IMR-90 (cell line): ENCODE data around the gene RAB30. TPM values are rescaled to one million over a fixed set of nuclear protein-coding genes. Genes with fewer than 3 reads are reported as not detected.

Experiments
- ATAC-seq: fragments of 200-7000 bp; cut with Tn5 transposase; 2 replicates; pipeline ENCODE4 v1.9.1; 2020; ENCODE audit warnings: low read depth, mild to moderate bottlenecking, moderate library complexity
- BruUV-seq: library from RNA; stranded (reverse); fragments of 400-500 nt; replicated peaks from 2 replicates; lab custom pipeline; 2021; lab: Mats Ljungman, UMichigan
- CTCF ChIA-PET: fragments of 300-600 bp; formaldehyde crosslinking; extraction: SDS; loops from one replicate; lab custom pipeline; 2021; ENCODE audit warnings: antibody characterized with exemption; lab: Yijun Ruan, JAX
- POLR2A ChIA-PET: fragments of 300-600 bp; sonication (Branson Sonifier 250); formaldehyde crosslinking; loops from one replicate; lab custom pipeline; 2022; ENCODE audit warnings: antibody characterized with exemption; ENCODE audit not compliant: unreplicated experiment; lab: Charles Lee
- DNase-seq: peaks from one replicate; pipeline ENCODE4 v3.0.0; 2013
- H2AFZ ChIP-seq: replicated peaks from 2 replicates; pipeline ENCODE3; 2013; ENCODE audit warnings: low read length, mild to moderate bottlenecking; ENCODE audit not compliant: poor library complexity
- H2AK5ac ChIP-seq: 2 replicates; pipeline ENCODE4 v1.6.1; 2013; ENCODE audit warnings: low read depth, low read length, inconsistent platforms
- H2AK9ac ChIP-seq: replicated peaks from 2 replicates; pipeline ENCODE3; 2013; ENCODE audit warnings: mild to moderate bottlenecking, low read depth, low read length, moderate library complexity; ENCODE audit not compliant: poor library complexity
- H2BK120ac ChIP-seq: 2 replicates; pipeline ENCODE4 v1.6.1; 2013; ENCODE audit warnings: low read depth, low read length, inconsistent platforms
- H2BK15ac ChIP-seq: 3 replicates; pipeline ENCODE4 v1.6.1; 2013; ENCODE audit warnings: low read depth, low read length, inconsistent platforms
- H2BK20ac ChIP-seq: 2 replicates; pipeline ENCODE4 v1.6.1; 2013; ENCODE audit warnings: low read depth, mild to moderate bottlenecking, inconsistent platforms, low read length, moderate library complexity
- H2BK5ac ChIP-seq: 2 replicates; pipeline ENCODE4 v1.6.1; 2013; ENCODE audit warnings: mild to moderate bottlenecking, low read depth, low read length, inconsistent platforms; ENCODE audit not compliant: poor library complexity, severe bottlenecking
- H3K14ac ChIP-seq: replicated peaks from 2 replicates; pipeline ENCODE4 v1.6.1; 2013; ENCODE audit warnings: low read depth, low read length, inconsistent platforms
- H3K18ac ChIP-seq: 2 replicates; pipeline ENCODE4 v1.6.1; 2013; ENCODE audit warnings: low read depth, low read length, control low read depth
- H3K23ac ChIP-seq: 2 replicates; pipeline ENCODE4 v1.6.1; 2013; ENCODE audit warnings: low read depth, low read length, inconsistent platforms
- H3K27ac ChIP-seq: 2 replicates; pipeline ENCODE4 v1.5.1; 2013; ENCODE audit warnings: mild to moderate bottlenecking, control low read depth, low read length; ENCODE audit not compliant: insufficient read depth
- H3K27me3 ChIP-seq: 2 replicates; pipeline ENCODE4 v1.6.1; 2013; ENCODE audit warnings: low read length; ENCODE audit not compliant: control insufficient read depth, insufficient read depth
- H3K36me3 ChIP-seq: 2 replicates; pipeline ENCODE4 v1.6.1; 2013; ENCODE audit warnings: low read length, mixed read lengths; ENCODE audit not compliant: control insufficient read depth, insufficient read depth
- H3K4ac ChIP-seq: 2 replicates; pipeline ENCODE4 v1.6.1; 2013; ENCODE audit warnings: low read depth, low read length, inconsistent platforms
- H3K4me1 ChIP-seq: 2 replicates; pipeline ENCODE4 v1.6.1; 2013; ENCODE audit warnings: low read length, mixed read lengths; ENCODE audit not compliant: control insufficient read depth, insufficient read depth
- H3K4me2 ChIP-seq: 2 replicates; pipeline ENCODE4 v1.6.1; 2013; ENCODE audit warnings: low read depth, mild to moderate bottlenecking, control low read depth, low read length, moderate library complexity
- H3K4me3 ChIP-seq: 2 replicates; pipeline ENCODE4 v1.5.1; 2013; ENCODE audit warnings: low read depth, mild to moderate bottlenecking, control low read depth, low read length, moderate library complexity; ENCODE audit not compliant: insufficient read depth
- H3K56ac ChIP-seq: 2 replicates; pipeline ENCODE4 v1.6.1; 2013; ENCODE audit warnings: low read length, inconsistent platforms; ENCODE audit not compliant: insufficient read depth; ENCODE audit errors: extremely low read depth
- H3K79me1 ChIP-seq, 2 experiments: 2 replicates each; pipeline ENCODE4 v1.6.1; 2013; ENCODE audit warnings: low read length in 2 of 2, inconsistent platforms in 1 of 2, low read depth in 1 of 2
- H3K9ac ChIP-seq: 2 replicates; pipeline ENCODE4 v1.6.1; 2013; ENCODE audit warnings: low read depth, low read length, control low read depth
- H3K9me1 ChIP-seq: 2 replicates; pipeline ENCODE4 v1.6.1; 2013; ENCODE audit warnings: low read length, inconsistent platforms; ENCODE audit not compliant: insufficient read depth
- H3K9me3 ChIP-seq: 2 replicates; pipeline ENCODE4 v1.6.1; 2013; ENCODE audit warnings: low read length; ENCODE audit not compliant: control insufficient read depth, insufficient read depth
- H4K20me1 ChIP-seq: 2 replicates; pipeline ENCODE4 v1.6.1; 2013; ENCODE audit warnings: low read length, inconsistent platforms; ENCODE audit not compliant: insufficient read depth
- H4K5ac ChIP-seq: 2 replicates; pipeline ENCODE4 v1.6.1; 2013; ENCODE audit warnings: mild to moderate bottlenecking, low read depth, low read length, control low read depth
- H4K8ac ChIP-seq, 2 experiments: 2 replicates each; pipeline ENCODE4 v1.6.1; 2013; ENCODE audit warnings: low read depth in 2 of 2, low read length in 2 of 2, control low read depth in 1 of 2, inconsistent platforms in 1 of 2
- H4K91ac ChIP-seq: 2 replicates; pipeline ENCODE4 v1.6.1; 2013; ENCODE audit warnings: low read depth, low read length, inconsistent platforms; ENCODE audit not compliant: insufficient read depth
- CHD1 ChIP-seq: IDR thresholded peaks from 2 replicates; pipeline ENCODE4 v1.6.1; 2012; ENCODE audit warnings: low read depth, low read length, improper control_type of control experiment
- MXI1 ChIP-seq: IDR thresholded peaks from 2 replicates; pipeline ENCODE4 v1.6.1; 2012; ENCODE audit warnings: low read depth, mild to moderate bottlenecking, low read length, moderate library complexity, borderline replicate concordance
- WGBS, 2 experiments: methylation state at CpG; one replicate each; pipeline versions ENCODE4 v1.1.5 to v1.1.7; 2013; ENCODE audit warnings: missing lambda C conversion rate in 2 of 2; ENCODE audit not compliant: insufficient read length in 1 of 2; ENCODE audit errors: extremely low coverage in 2 of 2; 5-methylcytosine and 5-hydroxymethylcytosine counted together
- dilution Hi-C: fragments of 300-500 bp; cut with HindIII; formaldehyde crosslinking; loops from one replicate; pipeline ENCODE4 v1.14.3; 2018; ENCODE audit warnings: low sequenced_read_pairs; ENCODE audit not compliant: unreplicated experiment
- in situ Hi-C: fragments of 300-500 bp; cut with MboI; formaldehyde crosslinking; loops from 3 replicates; pipeline ENCODE4 v1.14.3; 2019; ENCODE audit warnings: low sequenced_read_pairs, inconsistent platforms, mixed read lengths
- intact Hi-C: fragments of 100-400 bp; cut with micrococcal nuclease; formaldehyde crosslinking; loops from 2 replicates; pipeline ENCODE4 v1.10.0; 2022
- polyA plus RNA-seq, 3 experiments: library from polyadenylated mRNA; depleted of rRNA; stranded (reverse); fragments of >200 nt; gene quantifications; 2 replicates each; pipeline ENCODE4 v1.2.3, GENCODE V29; 2012; ENCODE audit warnings: low replicate concordance in 1 of 3
- total RNA-seq: library from RNA; depleted of rRNA; stranded (reverse); fragments of >200 nt; gene quantifications from 2 replicates; pipeline ENCODE4 v1.2.3, GENCODE V29; 2012
- TF ChIP-seq, protein P1 (sequence below): fragments of 150-350 bp; IDR thresholded peaks from 2 replicates; pipeline ENCODE4 v1.6.1; 2017; ENCODE audit warnings: mild to moderate bottlenecking, antibody characterized with exemption, low read length, low read depth
- TF ChIP-seq, protein P2 (sequence below): conservative IDR thresholded peaks from 2 replicates; pipeline ENCODE4 v1.5.1; 2012; ENCODE audit warnings: mild to moderate bottlenecking, low read depth, low read length, improper control_type of control experiment

RAB30 gene
- total and polyA plus RNA-seq, 2 of the 4 experiments (the other 2 are of a cell fraction) = 7.2 to 25.6 TPM

DNA sequence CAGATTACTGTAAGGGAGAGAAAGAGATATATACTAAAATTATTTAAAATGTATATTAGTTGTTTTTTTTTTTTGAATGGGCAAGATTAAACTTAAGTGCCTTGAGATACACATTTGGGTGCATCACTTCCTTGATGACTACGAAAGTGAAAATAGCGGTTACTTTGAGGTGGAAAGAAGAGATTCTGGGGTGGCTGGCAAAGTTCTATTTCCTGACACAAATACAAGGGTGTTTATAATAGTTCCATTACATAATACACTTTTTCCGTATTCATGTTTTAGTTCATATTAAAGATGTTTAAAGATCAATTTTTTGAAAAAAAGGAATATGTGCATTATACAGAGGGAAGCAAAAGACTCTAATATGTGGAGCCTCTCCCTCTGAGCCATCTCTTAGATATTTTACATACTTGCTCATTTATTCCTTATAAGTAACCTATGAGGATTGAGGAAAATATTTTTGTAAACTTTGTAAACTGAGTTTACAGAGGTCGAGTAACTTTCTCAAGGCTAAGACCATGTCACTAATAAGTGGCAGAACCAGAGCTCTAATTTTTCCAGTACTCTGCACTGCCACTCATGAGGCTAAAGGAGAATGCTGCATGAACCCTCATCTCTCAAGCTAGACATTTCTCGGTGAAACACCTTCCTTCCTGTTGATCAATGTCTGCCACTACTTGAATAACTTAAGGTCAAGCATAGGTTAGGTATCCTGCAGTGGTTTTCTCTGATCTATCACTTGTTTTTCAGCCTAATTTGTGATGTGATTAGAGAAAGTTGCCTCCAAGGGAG is 111.5 kb downstream of the RAB30 start:
- no peak overlapping the region for H2AK9ac ChIP-seq
- no peak overlapping the region for H2BK120ac ChIP-seq
- no peak overlapping the region for H3K23ac ChIP-seq
- no peak overlapping the region for H3K4me2 ChIP-seq
- no peaks in the 10 kb centered on the region for H3K79me1 ChIP-seq
- ATAC-seq = no peak
- H4K5ac ChIP-seq = no peak overlapping the region
- ChIA-PET POLR2A (no interaction called here), CTCF (interaction anchor here (0.6 kb wide), 1 partner anchor 50 kb away, joined by 3 read pairs; no protein-coding TSS in a partner anchor)
- no peak overlapping the region for H3K4ac ChIP-seq
- no peak overlapping the region for H3K27ac ChIP-seq
- H3K9me1 ChIP-seq = no peaks in the 10 kb centered on the region
- no peak overlapping the region for H3K14ac ChIP-seq
- no peak overlapping the region for H3K18ac ChIP-seq
- no peak overlapping the region for H2AFZ ChIP-seq
- WGBS, 2 experiments = no CpG with 5 or more reads among the region's 5 CpGs
- H4K8ac ChIP-seq = no peak overlapping the region
- H4K20me1 ChIP-seq = no peaks in the 10 kb centered on the region
- no peaks in the 10 kb centered on the region for H3K27me3 ChIP-seq
- H3K4me3 ChIP-seq = no peak overlapping the region
- H3K36me3 ChIP-seq = no peaks in the 10 kb centered on the region
- no peak overlapping the region for H2BK5ac ChIP-seq
- H4K91ac ChIP-seq = no peak overlapping the region
- no peaks in the 10 kb centered on the region for H3K9me3 ChIP-seq
- no peak overlapping the region for H2AK5ac ChIP-seq
- TF ChIP-seq, protein P1, sequence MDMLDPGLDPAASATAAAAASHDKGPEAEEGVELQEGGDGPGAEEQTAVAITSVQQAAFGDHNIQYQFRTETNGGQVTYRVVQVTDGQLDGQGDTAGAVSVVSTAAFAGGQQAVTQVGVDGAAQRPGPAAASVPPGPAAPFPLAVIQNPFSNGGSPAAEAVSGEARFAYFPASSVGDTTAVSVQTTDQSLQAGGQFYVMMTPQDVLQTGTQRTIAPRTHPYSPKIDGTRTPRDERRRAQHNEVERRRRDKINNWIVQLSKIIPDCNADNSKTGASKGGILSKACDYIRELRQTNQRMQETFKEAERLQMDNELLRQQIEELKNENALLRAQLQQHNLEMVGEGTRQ = no peak
- TF ChIP-seq MXI1 = no peak
- TF ChIP-seq, protein P2, sequence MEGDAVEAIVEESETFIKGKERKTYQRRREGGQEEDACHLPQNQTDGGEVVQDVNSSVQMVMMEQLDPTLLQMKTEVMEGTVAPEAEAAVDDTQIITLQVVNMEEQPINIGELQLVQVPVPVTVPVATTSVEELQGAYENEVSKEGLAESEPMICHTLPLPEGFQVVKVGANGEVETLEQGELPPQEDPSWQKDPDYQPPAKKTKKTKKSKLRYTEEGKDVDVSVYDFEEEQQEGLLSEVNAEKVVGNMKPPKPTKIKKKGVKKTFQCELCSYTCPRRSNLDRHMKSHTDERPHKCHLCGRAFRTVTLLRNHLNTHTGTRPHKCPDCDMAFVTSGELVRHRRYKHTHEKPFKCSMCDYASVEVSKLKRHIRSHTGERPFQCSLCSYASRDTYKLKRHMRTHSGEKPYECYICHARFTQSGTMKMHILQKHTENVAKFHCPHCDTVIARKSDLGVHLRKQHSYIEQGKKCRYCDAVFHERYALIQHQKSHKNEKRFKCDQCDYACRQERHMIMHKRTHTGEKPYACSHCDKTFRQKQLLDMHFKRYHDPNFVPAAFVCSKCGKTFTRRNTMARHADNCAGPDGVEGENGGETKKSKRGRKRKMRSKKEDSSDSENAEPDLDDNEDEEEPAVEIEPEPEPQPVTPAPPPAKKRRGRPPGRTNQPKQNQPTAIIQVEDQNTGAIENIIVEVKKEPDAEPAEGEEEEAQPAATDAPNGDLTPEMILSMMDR = no peak
- TF ChIP-seq CHD1 = no peak
- no peak overlapping the region for H3K56ac ChIP-seq
- H2BK15ac ChIP-seq = no peak overlapping the region
- no peak overlapping the region for H2BK20ac ChIP-seq
- dilution Hi-C loops (no loop called here), intact Hi-C loops (no loop called here), in situ Hi-C loops (no loop called here)
- H3K4me1 ChIP-seq = 0 out of 2 replicates have a peak, but pooled peaks cover 3% of the 10 kb centered on the region
- no peak for DNase-seq
- no peak overlapping the region for H3K9ac ChIP-seq
- no TSS peak for BruUV-seq
